Activated T-cell treated with anti-CD3 and anti-CD28 coated beads for 48 hours (primary cell): ENCODE data around the gene PHAF1.

Experiments
- DNase-seq: peaks from one replicate; pipeline ENCODE4 v3.0.0-alpha.2; 2020; ENCODE audit warnings: low read depth

Gene PHAF1

GRCh38 chr16:67196881-67197280 is 87.1 kb downstream of the PHAF1 start:
- DNase-seq = no peak

DNA sequence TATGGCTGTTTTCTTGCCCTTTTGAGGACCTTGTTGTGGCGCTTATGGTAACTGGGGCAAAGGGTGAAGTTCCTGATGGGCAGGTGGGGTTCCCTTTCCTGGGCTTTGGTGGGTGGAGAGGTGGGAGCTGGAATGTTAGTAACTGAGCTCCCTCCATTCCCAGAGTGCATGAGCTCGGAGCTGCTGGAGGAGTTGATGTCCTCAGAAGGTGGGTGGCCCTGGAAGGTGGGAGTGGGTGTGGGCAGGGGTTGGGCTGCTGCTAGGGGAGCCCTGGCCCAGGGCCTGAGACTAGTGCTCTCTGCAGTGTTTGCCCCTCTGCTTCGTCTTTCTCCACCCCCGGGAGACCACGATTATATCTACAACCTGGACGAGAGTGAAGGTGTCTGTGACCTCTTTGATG is 88.0 kb downstream of the PHAF1 start:
- DNase-seq = no peak
